AG09309 (cell line): ENCODE measurements around the gene SEC22A.

Source experiments
- DNase-seq: peaks from one replicate; pipeline ENCODE4 v3.0.0-alpha.2; 2010; ENCODE audit warnings: low read depth
- H3K4me3 ChIP-seq: 2 replicates; pipeline ENCODE4 v1.5.1; 2011; ENCODE audit warnings: mild to moderate bottlenecking, low read depth, low read length, moderate library complexity; ENCODE audit not compliant: control insufficient read depth
- TF ChIP-seq, protein P1 (sequence below): IDR thresholded peaks from 2 replicates; pipeline ENCODE4 v1.5.1; 2011; ENCODE audit warnings: mild to moderate bottlenecking, low read depth, low read length, inconsistent platforms; ENCODE audit not compliant: insufficient read depth, control insufficient read depth; ENCODE audit errors: missing control alignments

SEC22A gene

DNA sequence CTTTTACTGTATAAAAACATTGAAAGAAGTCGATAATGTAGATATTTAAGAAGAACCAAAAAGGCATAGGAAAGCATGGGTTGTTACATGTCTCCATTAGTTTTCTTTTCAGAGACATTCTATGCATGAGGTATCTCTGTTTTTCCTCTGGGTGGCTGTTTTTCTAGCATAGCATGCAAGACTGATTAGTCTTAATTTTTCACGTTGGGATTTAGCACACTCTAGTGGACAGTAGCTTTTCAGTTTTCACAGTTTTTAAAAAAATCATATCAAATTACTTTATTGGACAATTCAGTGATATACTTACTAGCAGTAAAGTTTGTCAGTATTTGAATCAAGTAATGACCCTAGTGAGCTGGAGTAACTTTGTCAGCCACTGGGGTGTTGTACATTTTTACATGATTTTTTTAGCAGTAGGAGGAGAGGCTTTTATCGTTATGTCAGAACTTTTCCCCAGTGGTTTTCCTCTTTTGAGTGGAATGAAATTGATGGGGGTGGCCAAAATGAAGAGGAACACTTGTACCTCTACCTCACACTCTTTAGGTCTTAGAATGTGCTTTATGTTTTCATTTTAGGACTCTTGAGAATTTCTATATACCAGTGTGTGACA, 57.2 kb downstream of the SEC22A start:
- TF ChIP-seq, protein P1, sequence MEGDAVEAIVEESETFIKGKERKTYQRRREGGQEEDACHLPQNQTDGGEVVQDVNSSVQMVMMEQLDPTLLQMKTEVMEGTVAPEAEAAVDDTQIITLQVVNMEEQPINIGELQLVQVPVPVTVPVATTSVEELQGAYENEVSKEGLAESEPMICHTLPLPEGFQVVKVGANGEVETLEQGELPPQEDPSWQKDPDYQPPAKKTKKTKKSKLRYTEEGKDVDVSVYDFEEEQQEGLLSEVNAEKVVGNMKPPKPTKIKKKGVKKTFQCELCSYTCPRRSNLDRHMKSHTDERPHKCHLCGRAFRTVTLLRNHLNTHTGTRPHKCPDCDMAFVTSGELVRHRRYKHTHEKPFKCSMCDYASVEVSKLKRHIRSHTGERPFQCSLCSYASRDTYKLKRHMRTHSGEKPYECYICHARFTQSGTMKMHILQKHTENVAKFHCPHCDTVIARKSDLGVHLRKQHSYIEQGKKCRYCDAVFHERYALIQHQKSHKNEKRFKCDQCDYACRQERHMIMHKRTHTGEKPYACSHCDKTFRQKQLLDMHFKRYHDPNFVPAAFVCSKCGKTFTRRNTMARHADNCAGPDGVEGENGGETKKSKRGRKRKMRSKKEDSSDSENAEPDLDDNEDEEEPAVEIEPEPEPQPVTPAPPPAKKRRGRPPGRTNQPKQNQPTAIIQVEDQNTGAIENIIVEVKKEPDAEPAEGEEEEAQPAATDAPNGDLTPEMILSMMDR: peak; percentile 60
- no peak overlapping the region for H3K4me3 ChIP-seq
- peak; percentile 25 for DNase-seq

DNA sequence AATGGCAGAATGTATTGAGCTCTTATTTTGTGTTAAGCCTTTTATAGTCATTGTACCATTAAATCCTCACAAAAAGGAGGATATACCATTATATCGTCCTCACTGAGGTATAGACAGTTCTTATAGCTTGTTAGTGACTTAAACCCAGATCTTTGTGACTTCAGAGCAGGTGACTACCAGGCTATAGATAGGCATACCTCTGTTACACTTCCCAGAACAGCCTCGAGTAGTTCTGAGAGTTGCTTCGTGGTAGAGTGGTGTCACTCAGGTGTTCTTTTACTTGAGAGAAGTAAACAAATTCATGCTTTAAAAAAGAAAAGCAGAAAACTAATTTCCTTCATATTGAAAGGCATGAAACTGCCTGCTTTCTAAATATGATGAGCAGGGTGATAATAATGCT, 59.9 kb downstream of the SEC22A start:
- H3K4me3 ChIP-seq: no peak overlapping the region
- no peak for DNase-seq
- TF ChIP-seq, protein P1: no peak

DNA sequence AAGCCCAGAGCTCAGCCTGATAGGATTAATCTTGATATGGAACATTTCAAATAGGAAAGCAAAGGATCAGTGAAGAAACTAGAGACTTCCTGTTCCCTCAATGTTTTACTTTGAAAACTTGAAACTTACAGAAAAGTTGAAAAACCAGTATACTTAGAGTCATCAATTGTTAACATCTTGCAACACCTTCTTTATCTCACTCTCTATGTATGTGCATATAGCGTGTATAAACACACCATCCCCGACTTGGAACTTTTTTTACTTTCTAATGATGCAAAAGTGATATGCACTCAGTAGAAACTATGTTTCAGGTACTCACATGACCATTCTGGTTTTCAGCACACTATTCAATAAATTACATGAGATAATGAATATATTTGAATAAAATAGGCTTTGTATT, 60.5 kb downstream of the SEC22A start:
- no peak overlapping the region for H3K4me3 ChIP-seq
- TF ChIP-seq, protein P1: no peak
- no peak for DNase-seq

DNA sequence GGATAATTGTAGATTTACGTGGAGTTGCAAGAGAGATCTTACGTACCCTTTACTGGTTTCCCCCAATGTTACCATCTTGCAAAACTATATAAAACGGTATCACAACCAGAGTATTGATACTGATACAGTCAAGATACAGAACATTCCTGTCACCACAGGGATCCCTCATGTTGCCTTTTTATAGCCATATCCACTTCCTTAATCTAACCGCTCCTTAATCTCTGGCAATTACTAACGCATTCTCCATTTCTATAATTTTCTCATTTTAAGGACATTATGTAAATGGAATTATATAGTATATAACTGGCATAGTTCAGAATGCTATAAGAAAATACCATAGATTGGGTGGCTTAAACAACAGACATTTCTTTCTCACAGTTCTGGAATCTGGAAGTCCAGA, 61.1 kb downstream of the SEC22A start:
- DNase-seq: no peak
- no peak overlapping the region for H3K4me3 ChIP-seq
- TF ChIP-seq, protein P1: no peak

DNA sequence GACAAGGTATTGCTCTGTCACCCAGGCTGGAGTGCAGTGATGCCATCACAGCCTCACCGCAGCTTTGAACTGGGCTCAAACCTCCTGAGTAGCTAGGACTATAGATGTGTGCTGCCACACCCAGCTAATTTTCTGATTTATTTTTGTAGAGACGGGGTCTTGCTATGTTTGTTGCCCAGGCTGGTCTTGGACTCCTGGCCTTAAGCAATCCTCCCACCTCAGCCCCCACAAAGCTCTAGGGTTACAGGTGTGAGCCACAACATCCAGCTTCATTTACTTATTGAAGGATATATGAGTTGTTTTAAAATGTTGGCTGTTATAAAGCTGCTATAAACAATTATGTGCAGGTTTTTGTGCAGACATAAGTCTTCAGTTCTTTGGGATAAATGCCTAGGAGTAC, 62.2 kb downstream of the SEC22A start:
- TF ChIP-seq, protein P1: no peak
- H3K4me3 ChIP-seq: no peak overlapping the region
- no peak for DNase-seq

DNA sequence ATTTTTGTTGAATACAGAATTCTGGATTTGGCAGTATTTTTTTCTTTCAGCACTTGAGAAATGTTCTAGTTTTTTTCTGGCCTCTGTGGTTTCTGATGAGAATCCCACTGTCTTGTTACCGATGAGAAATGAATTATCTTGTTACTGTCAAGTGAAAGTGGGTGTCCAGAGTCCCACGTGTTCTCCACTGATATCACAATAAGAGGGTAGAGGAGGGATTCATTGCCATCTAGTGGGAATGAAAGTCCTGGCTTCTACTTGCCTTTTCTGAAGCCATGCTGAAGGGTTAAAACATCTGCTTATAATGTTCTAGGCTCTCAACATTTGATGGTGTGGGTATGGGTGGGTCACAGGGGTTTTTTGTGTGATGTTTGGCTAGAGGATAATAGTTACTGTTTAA, 66.1 kb downstream of the SEC22A start:
- H3K4me3 ChIP-seq: no peak overlapping the region
- no peak for DNase-seq
- TF ChIP-seq, protein P1: no peak

DNA sequence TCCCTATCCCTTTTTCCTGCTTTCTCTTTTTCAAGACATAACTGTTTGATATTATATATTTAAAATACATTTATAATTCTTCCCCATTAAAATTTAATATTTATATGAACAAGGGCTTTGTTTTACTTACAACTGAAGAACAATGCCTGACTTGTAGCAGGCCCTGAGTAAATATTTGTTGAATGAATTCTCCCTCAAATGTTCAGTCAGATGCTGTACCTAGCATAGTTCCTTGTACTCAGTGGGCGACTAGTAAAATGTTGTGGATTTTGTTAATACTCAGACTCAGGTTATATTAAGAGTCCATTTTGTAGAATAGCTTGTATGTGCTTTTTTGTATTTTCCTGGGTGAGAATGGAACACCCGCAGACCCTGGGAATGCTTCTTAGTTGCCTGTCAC, 69.1 kb downstream of the SEC22A start:
- TF ChIP-seq, protein P1: no peak
- no peak overlapping the region for H3K4me3 ChIP-seq
- DNase-seq: no peak
